Uterus (tissue), 4 donors: ENCODE measurements around the gene SUFU. TPM values are rescaled to one million over a fixed set of nuclear protein-coding genes. Genes with fewer than 3 reads are reported as not detected.

Experiments
- DNase-seq, 2 donors: peaks; one replicate each; pipeline ENCODE4 v3.0.0-alpha.2; 2019 to 2020
- H3K27ac ChIP-seq, 2 donors: fragments of 200-600 bp; sonication (generic); 1 replicate in 1 of 2; 2 replicates in 1 of 2; pipeline ENCODE4 v1.5.1; 2016 to 2018
- H3K27me3 ChIP-seq, 2 donors: fragments of 200-600 bp; sonication (generic); one replicate each; pipeline ENCODE4 v1.5.1; 2018 to 2019; ENCODE audit warnings: control low read depth in 1 of 2
- H3K36me3 ChIP-seq, 2 donors: fragments of 200-600 bp; sonication (generic); one replicate each; pipeline ENCODE4 v1.5.1; 2019; ENCODE audit warnings: control low read depth in 1 of 2
- H3K4me1 ChIP-seq, 2 donors: fragments of 200-600 bp; sonication (generic); one replicate each; pipeline ENCODE4 v1.5.1; 2018 to 2019; ENCODE audit warnings: control low read depth in 1 of 2
- H3K4me3 ChIP-seq, 2 donors: fragments of 200-600 bp; sonication (generic); 1 replicate in 1 of 2; 2 replicates in 1 of 2; pipeline ENCODE4 v1.5.1; 2018 to 2019; ENCODE audit warnings: mild to moderate bottlenecking in 1 of 2
- H3K9me3 ChIP-seq, 2 donors: fragments of 200-600 bp; sonication (generic); one replicate each; pipeline ENCODE4 v1.5.1; 2019; ENCODE audit warnings: control low read depth in 1 of 2
- POLR2A ChIP-seq, 2 donors: fragments of 450-650 bp; IDR thresholded peaks; one replicate each; pipeline ENCODE4 v1.6.1; 2016; ENCODE audit warnings: antibody characterized with exemption in 2 of 2, mild to moderate bottlenecking in 1 of 2, moderate library complexity in 1 of 2
- intact Hi-C: fragments of 100-400 bp; cut with DNase I; formaldehyde crosslinking; loops from one replicate; pipeline ENCODE4 v1.15.1; 2023; ENCODE audit warnings: low total_unique reads
- total RNA-seq, 4 donors: library from RNA; depleted of rRNA in 3 of 4; stranded (reverse); fragments of >200 nt in 3 of 4; gene quantifications; one replicate each; pipeline versions ENCODE4 v1.1.0 to v1.2.4, GENCODE V29; 2014 to 2023
- TF ChIP-seq, protein P1 (sequence below), 4 experiments: fragments of 200-600 bp in 2 of 4; fragments of 450-650 bp in 2 of 4; sonication (generic) in 2 of 4; IDR thresholded peaks; one replicate each; pipeline ENCODE4 v1.5.1; 2016 to 2019; ENCODE audit warnings: antibody characterized with exemption in 4 of 4, mild to moderate bottlenecking in 2 of 4, moderate library complexity in 1 of 4
- donor health status: DM: yes; HTN: yes; CAD: no.

The SUFU gene
- total RNA-seq, 4 donors from 2014 or later: 2.8 to 20.7 (median 12.3) TPM

DNA sequence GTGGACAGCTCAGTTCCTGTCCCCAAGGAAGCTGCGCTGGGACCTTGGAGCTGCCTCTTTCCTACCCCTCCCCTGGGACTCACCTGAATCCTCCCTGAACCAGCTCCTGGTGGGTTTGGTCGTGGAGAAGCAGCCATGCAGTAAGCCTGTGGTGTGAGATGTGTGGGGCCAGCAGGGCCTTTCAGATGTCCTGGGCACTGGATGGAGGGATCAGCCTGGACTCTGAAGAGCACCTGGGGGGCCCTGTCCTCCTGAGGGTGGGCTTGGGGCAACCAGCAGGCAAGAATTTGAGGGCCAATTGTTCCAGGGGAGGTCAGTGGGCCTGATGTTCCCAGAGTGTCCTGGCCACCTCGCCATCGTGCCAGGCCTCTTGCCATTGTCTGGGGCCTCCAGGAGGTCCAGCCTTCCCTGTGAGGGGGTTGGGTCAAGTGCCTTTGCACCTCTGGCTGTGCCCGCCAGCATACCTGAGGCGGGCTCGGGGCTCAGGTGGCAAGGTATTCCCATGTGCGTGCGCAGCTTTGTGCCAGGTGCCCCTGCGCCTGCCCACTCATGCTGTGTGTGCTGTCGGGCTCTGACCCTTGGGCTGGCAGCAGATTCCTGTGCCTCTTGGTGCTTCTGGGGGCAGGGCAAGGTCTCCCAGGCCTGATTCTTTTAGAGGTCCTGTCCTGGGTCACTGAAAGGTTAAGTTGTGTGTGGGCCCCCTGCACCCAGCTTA, 147.8 kb downstream of the SUFU start:
- TF ChIP-seq POLR2A (IDR thresholded peaks at IDR 0.05): no peak
- TF ChIP-seq, protein P1, sequence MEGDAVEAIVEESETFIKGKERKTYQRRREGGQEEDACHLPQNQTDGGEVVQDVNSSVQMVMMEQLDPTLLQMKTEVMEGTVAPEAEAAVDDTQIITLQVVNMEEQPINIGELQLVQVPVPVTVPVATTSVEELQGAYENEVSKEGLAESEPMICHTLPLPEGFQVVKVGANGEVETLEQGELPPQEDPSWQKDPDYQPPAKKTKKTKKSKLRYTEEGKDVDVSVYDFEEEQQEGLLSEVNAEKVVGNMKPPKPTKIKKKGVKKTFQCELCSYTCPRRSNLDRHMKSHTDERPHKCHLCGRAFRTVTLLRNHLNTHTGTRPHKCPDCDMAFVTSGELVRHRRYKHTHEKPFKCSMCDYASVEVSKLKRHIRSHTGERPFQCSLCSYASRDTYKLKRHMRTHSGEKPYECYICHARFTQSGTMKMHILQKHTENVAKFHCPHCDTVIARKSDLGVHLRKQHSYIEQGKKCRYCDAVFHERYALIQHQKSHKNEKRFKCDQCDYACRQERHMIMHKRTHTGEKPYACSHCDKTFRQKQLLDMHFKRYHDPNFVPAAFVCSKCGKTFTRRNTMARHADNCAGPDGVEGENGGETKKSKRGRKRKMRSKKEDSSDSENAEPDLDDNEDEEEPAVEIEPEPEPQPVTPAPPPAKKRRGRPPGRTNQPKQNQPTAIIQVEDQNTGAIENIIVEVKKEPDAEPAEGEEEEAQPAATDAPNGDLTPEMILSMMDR (IDR thresholded peaks at IDR 0.05): no peak
- no peaks in the 10 kb centered on the region for H3K27me3 ChIP-seq
- intact Hi-C loops: no loop called here
- no peak for DNase-seq
- H3K36me3 ChIP-seq: no peaks in the 10 kb centered on the region
- H3K4me3 ChIP-seq: no peak overlapping the region
- H3K9me3 ChIP-seq: no peaks in the 10 kb centered on the region
- H3K27ac ChIP-seq: peak overlapping the region; percentile 23 to 60
- H3K4me1 ChIP-seq: peaks cover 0 to 41% of the 10 kb centered on the region in 2 donors

DNA sequence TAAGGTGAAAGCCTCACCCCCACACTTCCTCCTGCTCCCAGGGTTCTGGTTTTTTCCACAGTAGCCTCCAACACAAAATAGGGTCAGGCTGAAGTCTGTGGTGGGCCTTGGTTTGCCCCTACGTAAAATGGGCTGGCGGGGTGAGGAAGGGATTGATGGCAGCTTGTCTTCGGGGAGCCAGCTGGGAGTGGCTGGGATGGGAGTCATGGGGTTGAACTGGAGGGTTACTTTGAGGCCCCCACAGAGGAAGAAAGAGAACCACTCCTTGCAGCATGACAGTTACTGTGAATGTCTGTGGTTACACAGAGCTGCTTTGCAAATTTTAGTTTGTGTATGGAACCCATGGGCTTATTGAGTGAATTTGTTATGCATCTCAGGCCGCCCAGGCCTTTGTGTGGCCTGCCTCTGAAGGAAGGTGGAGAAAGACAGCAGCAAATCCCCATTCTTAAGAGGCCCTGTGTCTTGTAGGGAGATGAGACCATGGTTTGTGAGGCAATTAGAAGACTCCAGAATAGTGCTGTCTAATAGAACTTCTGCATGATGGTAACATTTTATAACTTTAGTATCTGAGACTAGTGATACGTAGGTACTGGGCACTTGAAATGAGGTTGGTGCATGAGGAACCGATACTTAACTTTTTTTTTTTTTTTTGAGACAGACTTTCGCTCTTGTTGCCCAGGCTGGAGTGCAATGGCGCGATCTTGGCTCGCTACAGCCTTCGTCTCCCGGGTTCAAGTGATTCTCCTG, 148.6 kb downstream of the SUFU start:
- Histone ChIP-seq H3K4me3 (no peak overlapping the region), H3K4me1 (peaks cover 0 to 36% of the 10 kb centered on the region in 2 donors), H3K9me3 (no peaks in the 10 kb centered on the region), H3K27ac (no peak overlapping the region), H3K36me3 (no peaks in the 10 kb centered on the region), H3K27me3 (no peaks in the 10 kb centered on the region)
- no peak for TF ChIP-seq POLR2A (IDR thresholded peaks at IDR 0.05)
- TF ChIP-seq, protein P1 (IDR thresholded peaks at IDR 0.05): no peak
- intact Hi-C loops: no loop called here
- no peak for DNase-seq

DNA sequence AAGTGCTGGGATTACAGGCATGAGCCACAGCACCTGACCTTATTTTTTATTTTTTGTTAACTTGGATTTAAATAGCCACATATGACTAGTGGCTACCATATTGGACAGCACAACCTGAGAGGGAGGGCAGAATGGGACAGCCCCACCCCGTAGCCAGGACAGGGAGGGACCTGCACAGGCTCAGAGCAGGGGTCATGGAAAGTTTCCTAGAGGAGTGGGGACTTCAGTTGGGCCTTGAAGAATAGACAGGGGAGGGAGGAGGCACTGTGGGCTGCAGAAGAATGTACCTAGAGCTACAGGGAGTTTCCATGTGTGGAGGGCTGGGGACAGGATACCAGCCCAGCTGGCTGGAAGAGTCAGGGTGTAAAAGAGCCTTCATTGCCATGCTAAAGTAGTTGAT, 149.3 kb downstream of the SUFU start:
- Histone ChIP-seq H3K27me3 (no peaks in the 10 kb centered on the region), H3K4me1 (peaks cover 0 to 29% of the 10 kb centered on the region in 2 donors), H3K9me3 (no peaks in the 10 kb centered on the region), H3K4me3 (no peak overlapping the region), H3K27ac (no peak overlapping the region), H3K36me3 (no peaks in the 10 kb centered on the region)
- intact Hi-C loops: no loop called here
- no peak for DNase-seq
- TF ChIP-seq POLR2A (IDR thresholded peaks at IDR 0.05): no peak
- TF ChIP-seq, protein P1 (IDR thresholded peaks at IDR 0.05): no peak

DNA sequence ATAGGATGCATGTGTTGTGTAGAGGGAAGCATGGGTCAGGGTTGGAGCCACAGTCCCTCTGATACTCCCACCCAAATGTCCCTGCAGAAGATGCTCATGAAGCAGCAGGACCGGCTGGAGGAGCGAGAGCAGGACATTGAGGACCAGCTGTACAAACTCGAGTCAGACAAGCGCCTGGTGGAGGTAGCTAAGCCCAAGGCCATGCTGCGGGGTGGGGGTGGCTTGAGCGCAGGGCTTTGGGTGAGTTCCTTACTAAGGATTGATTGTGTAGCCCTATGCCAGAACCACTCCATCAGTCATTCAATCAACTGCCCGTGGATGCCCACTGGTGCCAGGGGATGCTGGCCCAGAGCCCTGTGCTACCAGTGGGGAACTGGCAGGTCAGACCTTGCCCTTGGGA, 150.8 kb downstream of the SUFU start:
- Histone ChIP-seq H3K27ac (no peak overlapping the region), H3K4me1 (peaks cover 0 to 14% of the 10 kb centered on the region in 2 donors), H3K4me3 (no peak overlapping the region), H3K27me3 (no peaks in the 10 kb centered on the region), H3K9me3 (no peaks in the 10 kb centered on the region), H3K36me3 (no peaks in the 10 kb centered on the region)
- TF ChIP-seq, protein P1 (IDR thresholded peaks at IDR 0.05): no peak
- TF ChIP-seq POLR2A (IDR thresholded peaks at IDR 0.05): no peak
- DNase-seq: no peak
- intact Hi-C loops: no loop called here

DNA sequence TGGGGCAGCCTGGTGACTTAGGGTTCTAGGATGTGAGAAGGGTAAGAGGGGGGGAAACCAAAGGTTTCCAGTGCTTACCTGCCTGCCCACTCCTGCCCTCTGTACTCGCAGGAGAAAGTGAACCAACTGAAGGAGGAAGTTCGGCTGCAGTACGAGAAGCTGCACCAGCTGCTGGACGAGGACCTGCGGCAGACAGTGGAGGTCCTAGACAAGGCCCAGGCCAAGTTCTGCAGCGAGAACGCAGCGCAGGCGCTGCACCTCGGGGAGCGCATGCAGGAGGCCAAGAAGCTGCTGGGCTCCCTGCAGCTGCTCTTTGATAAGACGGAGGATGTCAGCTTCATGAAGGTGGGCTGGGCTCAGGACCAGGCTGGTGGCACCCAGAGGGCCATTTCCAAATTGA, 151.2 kb downstream of the SUFU start:
- no peak for DNase-seq
- Histone ChIP-seq H3K9me3 (no peaks in the 10 kb centered on the region), H3K27me3 (no peaks in the 10 kb centered on the region), H3K4me1 (peaks cover 0 to 12% of the 10 kb centered on the region in 2 donors), H3K36me3 (no peaks in the 10 kb centered on the region), H3K27ac (no peak overlapping the region), H3K4me3 (no peak overlapping the region)
- intact Hi-C loops: no loop called here
- TF ChIP-seq, protein P1 (IDR thresholded peaks at IDR 0.05): no peak
- no peak for TF ChIP-seq POLR2A (IDR thresholded peaks at IDR 0.05)
